Measurements from ENCODE around the gene KCNC3. TPM values are rescaled to one million over a fixed set of nuclear protein-coding genes. Genes with fewer than 3 reads are reported as not detected.
"Not testable (repeated sequence)": the region's sequence is repeated elsewhere in the genome, so short reads cannot be mapped to it uniquely, and the experiment has no call there.

The KCNC3 gene
- polyA plus RNA-seq, 1 donor from 2014 or later, result not detected

DNA sequence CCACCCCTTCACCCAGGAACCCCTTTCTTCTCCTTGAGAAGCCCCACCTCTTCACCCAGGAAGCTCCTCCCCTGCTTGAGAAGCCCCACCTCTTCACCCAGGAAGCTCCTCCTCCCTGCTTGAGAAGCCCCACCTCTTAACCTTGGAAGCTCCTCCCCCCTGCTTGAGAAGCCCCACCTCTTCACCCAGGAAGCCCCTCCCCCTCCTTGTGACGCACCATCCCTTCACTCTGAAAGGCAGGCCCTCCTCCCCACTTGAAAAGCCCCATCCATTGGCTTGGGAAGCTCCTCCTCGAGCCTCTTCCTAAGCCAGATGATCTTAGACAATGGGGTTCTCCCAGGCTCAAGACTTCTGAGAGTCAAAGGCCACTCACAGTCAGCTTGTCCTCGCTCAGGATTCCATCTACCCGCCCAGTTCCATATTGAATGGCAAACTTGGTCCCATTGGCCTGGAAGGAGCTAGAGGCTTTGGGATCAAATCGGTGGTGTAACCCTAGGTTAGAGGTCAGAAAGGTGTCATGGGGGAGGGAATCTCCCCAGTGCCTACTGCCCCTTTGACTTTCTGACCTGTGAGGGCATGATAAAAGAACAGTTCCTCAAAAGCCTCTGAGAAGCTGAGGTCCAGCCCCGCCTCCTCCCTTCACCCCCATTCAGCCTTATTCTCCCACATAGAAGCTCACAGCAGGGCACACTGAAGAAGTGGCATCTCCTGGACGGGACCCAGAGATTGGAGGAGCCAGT is 32.3 kb upstream of the KCNC3 start:
- Mint-ChIP-seq H3K27me3 (no peaks in the 10 kb centered on the region), H3K4me3 (peak overlapping the region in 2 of 4 donors; percentile 44 to 61), H3K27ac (peak overlapping the region in 1 of 3 donors; percentile 88), H3K4me1 (peaks cover 38 to 52% (median 50%) of the 10 kb centered on the region in 3 donors), H3K36me3 (no peaks in the 10 kb centered on the region), H3K9me3 (no peaks in the 10 kb centered on the region)

DNA sequence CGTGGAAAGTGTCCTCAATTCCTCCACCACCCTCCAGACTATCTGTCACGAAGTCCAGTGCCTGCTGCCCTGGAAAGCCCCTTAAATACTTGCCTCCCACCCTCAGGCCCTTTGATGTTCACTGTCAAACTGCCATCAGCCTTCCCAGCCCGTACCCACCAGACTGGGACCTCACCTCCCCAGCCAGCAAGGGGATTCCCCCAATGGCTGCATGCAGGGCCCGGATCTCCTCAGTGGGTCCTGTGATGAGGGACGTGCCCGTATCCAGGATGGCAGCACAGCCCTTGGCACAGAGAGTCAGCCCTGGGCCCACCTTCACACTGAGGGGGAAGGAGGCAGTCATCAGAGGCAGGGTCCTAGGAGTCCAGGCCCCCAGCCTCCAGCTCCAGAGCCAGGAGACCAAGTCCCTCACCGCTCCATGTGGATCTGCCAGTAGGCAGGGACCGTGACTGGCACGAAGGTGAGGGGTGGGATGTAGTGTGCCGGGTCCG is 30.2 kb upstream of the KCNC3 start:
- Mint-ChIP-seq H3K27me3 (no peaks in the 10 kb centered on the region), H3K36me3 (no peaks in the 10 kb centered on the region), H3K4me3 (peak overlapping the region; percentile 2 to 95 (median 91)), H3K9me3 (no peaks in the 10 kb centered on the region), H3K4me1 (peaks cover 24 to 37% (median 37%) of the 10 kb centered on the region in 3 donors), H3K27ac (peak overlapping the region in 2 of 3 donors; percentile 95 to 99)

DNA sequence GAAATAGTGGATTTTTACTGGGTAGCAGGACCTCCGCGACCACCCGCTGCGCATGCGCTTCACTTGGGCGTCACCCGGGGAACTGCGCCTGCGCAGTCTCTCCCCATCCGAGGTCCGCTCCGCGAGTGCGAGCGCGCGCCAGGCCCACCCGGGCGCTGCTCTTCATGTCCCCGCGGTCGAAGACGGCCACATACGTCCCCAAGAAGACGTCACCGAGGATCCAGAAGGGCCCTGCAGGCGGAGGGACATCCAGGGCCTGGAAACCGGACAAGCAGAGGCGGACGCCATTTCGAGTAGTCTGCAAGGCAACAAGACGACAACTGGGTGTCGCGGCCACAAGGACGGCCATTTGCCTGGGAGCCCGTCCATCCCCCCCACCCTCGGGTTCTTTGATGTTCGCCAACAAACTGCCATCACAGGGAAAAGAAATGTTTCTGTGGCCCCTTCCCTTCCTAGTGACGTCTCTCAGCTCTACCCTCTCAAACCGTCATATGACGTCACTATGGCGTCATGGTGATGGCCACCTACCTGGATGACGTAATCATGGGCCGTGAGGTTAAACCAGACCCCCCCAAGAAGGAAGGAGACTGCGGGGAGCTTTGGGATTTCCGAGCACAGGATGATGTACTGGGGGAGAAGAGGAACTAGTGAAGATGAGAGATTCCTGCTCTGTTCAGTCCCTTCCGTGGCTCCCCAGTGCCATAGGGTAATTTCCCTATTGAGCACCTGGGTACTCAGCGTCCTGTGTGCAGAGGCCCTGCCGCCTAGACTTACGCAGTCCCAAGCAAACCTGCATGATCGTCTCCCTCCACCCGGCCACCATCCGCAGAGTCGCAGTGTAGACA is 29.5 kb upstream of the KCNC3 start:
- Mint-ChIP-seq H3K9me3 (no peaks in the 10 kb centered on the region), H3K27me3 (no peaks in the 10 kb centered on the region), H3K4me3 (peak overlapping the region; percentile 89 to 97 (median 94)), H3K36me3 (no peaks in the 10 kb centered on the region), H3K27ac (peak overlapping the region; percentile 92 to 99 (median 95)), H3K4me1 (peaks cover 24 to 37% (median 36%) of the 10 kb centered on the region in 3 donors)

DNA sequence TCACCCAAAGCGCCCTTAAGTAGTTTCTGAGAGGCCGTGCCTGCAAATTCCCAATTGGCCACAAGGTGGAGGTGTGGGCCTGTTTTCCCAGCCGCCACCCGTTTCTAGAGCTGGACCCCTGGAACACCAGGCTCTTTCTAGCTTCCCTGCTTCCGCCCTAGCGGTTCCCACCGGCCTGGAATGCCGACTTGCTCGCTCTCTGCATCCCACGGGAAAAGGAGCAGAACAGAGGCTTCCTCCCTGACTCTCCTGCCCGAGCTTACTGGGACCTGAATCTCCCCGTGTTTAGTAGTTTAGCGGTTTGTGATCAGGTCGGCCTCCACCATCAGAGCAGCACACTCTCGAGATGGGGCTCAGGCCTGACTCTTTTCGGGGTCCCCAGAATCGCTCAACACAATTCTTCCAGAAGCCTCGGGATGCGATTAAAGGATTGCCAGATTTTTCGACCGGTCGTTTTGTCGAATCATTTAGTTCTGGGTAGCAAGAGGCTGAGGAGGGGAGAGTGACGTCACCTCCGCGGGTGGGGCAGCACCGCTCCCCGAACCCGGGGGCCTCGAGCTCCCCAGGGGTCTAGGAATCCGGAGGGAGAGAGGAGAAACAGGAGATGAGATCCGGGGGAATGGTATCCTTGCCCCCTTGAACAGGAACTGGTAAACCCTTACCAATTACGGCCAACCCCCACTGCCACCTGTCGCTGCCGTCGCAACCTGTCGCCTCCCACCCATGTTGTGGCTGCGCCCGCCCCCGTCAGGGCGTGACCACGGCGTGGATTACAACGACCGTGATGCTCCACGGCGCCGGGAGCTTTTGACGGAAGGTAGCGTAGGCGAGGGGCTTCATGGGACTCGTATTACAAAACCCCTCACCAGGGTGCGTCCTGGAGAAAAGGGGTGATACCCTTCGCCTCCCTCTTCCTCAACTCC is 28.3 kb upstream of the KCNC3 start:
- H3K9me3 Mint-ChIP-seq, result no peaks in the 10 kb centered on the region
- H3K27me3 Mint-ChIP-seq, result no peaks in the 10 kb centered on the region
- no peaks in the 10 kb centered on the region for H3K36me3 Mint-ChIP-seq
- H3K27ac Mint-ChIP-seq, result peak overlapping the region; percentile 92 to 99 (median 95)
- peak overlapping the region; percentile 89 to 97 (median 94) for H3K4me3 Mint-ChIP-seq
- H3K4me1 Mint-ChIP-seq, result peaks cover 20 to 32% (median 30%) of the 10 kb centered on the region in 3 donors

DNA sequence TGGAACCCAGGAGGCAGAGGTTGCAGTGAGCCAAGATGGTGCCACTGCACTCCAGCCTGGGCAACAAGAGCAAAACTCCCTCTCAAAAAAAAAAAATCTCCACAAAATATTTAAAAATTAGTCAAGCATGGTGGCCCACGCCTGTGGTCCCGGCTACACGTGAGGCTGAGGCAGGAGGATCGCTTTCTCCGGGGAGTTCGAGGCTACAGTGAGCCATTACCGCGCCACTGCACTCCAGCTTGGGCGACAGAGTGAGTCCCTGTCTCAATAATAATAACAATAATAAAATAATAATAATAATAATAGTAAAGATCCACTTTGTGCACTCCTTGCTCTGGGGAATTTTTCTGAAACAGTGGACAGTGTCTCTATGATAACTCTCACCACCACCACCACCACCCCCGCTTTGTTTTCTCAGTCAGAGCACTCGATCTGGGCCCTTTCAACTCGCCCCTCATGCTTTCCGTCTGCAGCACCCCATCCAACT is 27.6 kb upstream of the KCNC3 start:
- Mint-ChIP-seq H3K36me3 (no peaks in the 10 kb centered on the region), H3K4me1 (peaks cover 18 to 27% (median 23%) of the 10 kb centered on the region in 3 donors), H3K9me3 (no peaks in the 10 kb centered on the region), H3K27me3 (no peaks in the 10 kb centered on the region), H3K4me3 (peak overlapping the region; percentile 89 to 97 (median 94)), H3K27ac (peak overlapping the region in 2 of 3 donors; percentile 92 to 95)

DNA sequence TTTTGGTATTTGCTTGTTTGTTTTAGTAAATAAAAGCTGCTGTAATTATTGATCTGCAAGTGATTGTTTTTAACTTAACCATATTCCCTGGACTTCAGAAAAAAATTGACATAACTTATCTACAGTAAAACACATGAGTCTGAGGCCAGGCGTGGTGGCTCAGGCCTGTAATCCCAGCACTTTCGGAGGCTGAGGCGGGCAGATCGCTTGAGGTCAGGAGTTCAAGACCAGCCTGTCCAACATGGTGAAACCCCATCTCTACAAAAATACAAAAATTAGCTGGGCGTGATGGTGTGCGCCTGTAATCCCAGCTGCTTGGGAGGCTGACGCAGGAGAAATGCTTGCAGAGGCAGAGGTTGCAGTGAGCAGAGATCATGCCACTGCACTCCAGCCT is 24.3 kb upstream of the KCNC3 start:
- H3K27ac Mint-ChIP-seq, H3K27me3 Mint-ChIP-seq, H3K9me3 Mint-ChIP-seq, H3K36me3 Mint-ChIP-seq: not testable (repeated sequence)
- Mint-ChIP-seq H3K4me1 (peaks cover 16 to 27% (median 20%) of the 10 kb centered on the region in 3 donors), H3K4me3 (peak overlapping the region in 1 of 4 donors; percentile 5)

DNA sequence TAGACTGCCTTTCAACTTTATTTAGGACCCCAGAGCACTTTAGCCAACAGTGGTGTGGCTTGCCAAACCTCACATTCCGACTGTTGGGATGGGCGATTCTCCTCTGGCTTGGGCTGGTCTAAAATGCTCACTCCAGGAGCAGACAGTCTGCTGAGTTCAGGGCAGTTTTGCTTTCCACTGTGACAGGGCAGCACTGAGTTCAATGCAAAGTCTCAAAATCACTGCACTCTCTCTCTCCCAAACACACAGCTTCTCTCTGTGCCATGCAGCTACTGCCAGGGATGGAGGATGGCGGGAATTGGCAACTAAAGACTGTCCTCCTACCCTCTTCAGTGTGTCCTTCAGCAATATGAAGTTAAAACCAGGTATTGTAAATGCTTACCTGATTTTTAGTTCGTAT is 23.1 kb upstream of the KCNC3 start:
- H3K36me3 Mint-ChIP-seq, result no peaks in the 10 kb centered on the region
- H3K4me3 Mint-ChIP-seq, result no peak overlapping the region
- peaks cover 13 to 35% (median 24%) of the 10 kb centered on the region in 3 donors for H3K4me1 Mint-ChIP-seq
- no peaks in the 10 kb centered on the region for H3K9me3 Mint-ChIP-seq
- peak overlapping the region in 1 of 3 donors; percentile 49 for H3K27ac Mint-ChIP-seq
- no peaks in the 10 kb centered on the region for H3K27me3 Mint-ChIP-seq

DNA sequence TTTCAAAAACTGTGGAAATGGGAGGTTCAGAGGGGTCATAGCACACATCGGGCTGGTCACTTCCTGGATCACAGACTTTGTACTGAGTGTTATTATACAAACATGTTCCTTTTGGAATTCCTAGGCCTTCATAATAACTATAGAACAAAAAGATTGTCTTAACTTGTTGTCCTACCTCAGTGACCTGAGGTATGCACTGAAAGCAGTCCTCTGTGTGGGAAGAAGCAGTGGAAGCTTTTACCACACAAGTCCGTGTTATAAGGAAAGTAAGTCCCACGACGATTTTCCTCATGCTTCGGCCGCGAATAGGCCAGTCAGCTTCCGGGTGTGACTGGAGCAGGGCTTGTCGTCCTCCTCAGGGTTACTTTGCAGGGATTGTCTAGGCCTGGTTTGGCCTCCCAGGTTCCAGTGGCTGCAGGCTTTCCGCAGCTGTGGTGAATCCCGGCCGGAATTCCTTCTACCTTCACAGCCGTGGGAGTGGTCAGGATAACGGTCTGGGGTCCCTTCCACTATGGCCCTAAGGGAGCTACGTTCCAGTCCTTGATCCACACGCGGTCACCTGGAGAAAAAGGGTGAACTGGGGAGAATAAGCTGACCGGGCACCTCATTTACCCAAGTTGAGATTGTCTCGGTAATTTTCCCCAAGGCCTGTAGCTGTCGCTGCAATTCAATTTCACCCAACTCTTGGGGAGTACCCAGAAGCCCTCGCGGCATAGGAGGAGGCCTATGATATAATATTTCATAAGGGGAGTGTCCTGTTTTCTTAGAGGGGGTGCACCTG is 20.3 kb upstream of the KCNC3 start:
- H3K4me1 Mint-ChIP-seq, result peaks cover 11 to 42% (median 25%) of the 10 kb centered on the region in 3 donors
- no peaks in the 10 kb centered on the region for H3K36me3 Mint-ChIP-seq
- H3K27ac Mint-ChIP-seq, result peak overlapping the region in 2 of 3 donors; percentile 52 to 76

DNA sequence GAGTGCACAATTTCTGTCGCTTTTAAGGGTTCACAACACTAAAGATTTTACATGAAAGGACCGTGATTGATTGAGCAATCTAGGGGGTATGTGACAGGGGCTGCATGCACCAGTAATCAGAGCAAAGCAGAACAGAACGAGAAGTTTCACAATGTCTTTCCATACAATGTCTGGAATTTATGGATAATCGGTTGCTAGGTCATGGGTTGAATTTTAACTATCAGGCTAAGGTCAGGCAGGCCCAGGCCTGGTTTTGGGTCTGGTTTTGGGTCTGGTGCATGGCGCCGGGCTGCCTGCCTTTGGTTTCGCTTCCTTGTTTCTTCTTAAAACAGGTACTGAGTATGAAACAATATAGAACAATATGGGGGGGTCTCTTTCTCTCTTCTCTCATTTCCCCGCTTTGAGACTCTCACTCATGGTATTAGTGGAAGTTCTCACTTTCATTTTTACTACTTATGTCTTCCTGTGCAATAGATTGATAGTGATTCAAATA is 18.0 kb upstream of the KCNC3 start:
- H3K27me3 Mint-ChIP-seq, H3K36me3 Mint-ChIP-seq, H3K9me3 Mint-ChIP-seq: not testable (repeated sequence)
- Mint-ChIP-seq H3K4me3 (peak overlapping the region; percentile 49 to 83 (median 81)), H3K27ac (peak overlapping the region; percentile 76 to 95 (median 90)), H3K4me1 (peaks cover 11 to 46% (median 28%) of the 10 kb centered on the region in 3 donors)

More for the DNA sequence above, 20.3 kb upstream of the KCNC3 start:
- Mint-ChIP-seq H3K9me3 (peaks cover 0 to 1% (median 0%) of the 10 kb centered on the region in 3 donors), H3K27me3 (no peaks in the 10 kb centered on the region), H3K4me3 (peak overlapping the region in 1 of 4 donors; percentile 77)

DNA sequence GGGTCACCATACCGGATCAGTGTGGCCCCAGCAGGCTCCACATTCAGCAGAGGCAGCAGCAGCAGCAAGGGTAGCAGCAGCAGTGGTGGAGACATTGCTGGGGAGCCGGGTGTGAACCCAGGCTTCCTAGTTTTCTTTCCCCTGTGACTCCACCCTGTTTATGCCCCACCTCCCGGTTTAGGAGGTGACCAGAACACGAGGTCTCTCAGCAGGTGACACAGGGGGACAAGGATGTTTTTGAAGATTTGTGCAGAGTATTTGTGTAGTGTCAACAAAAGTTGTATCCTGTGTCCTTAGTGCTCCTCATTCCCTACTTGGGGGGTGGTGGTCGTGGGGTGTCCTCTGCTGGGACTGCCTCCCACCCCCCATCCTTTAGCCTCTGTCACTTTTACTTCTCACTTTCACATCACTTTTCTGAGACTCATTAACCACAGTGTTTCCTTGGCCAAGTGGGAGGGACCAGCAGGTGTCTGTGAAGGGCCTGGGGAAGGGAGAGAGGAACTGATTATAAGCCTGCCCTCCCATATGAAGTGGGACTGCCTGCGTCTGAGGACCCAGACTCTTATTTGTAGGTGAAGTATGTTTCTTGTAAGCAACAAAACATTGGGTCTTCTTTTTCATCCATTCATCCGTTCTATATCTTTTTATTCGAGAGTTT is 15.6 kb upstream of the KCNC3 start:
- H3K36me3 Mint-ChIP-seq, result no peaks in the 10 kb centered on the region
- H3K4me3 Mint-ChIP-seq, result peak overlapping the region; percentile 90 to 97 (median 92)
- peaks cover 0 to 1% (median 0%) of the 10 kb centered on the region in 3 donors for H3K9me3 Mint-ChIP-seq
- peaks cover 24 to 49% (median 35%) of the 10 kb centered on the region in 3 donors for H3K4me1 Mint-ChIP-seq
- peak overlapping the region; percentile 36 to 98 (median 90) for H3K27ac Mint-ChIP-seq
- no peaks in the 10 kb centered on the region for H3K27me3 Mint-ChIP-seq

DNA sequence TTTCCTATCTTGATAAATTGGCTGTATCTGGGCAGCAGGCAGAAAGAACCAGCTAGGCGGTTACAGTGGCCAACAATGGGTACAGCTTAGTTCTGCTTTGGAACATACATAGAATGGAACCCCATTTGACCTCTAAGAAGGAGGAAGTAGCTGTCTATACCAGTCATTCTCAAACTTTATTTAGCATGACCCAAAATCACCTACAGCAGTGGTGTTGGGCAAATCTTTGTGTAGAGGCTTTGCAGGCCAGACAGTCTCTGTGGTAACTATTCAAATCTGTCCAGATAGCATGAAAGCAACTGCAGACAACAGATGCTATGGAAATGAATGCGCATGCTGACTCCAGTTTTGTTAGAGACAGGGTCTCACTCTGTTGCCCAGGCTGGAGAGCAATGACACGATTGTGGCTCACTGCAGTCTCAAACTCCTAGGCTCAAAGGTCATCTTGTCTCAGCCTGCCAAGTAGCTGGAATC is 12.0 kb upstream of the KCNC3 start:
- Mint-ChIP-seq H3K9me3 (no peaks in the 10 kb centered on the region), H3K4me1 (peaks cover 24 to 36% (median 28%) of the 10 kb centered on the region in 3 donors), H3K36me3 (peaks cover 3% of the 10 kb centered on the region), H3K27ac (peak overlapping the region; percentile 75 to 92 (median 85)), H3K27me3 (no peaks in the 10 kb centered on the region), H3K4me3 (peak overlapping the region; percentile 78 to 94 (median 92))

DNA sequence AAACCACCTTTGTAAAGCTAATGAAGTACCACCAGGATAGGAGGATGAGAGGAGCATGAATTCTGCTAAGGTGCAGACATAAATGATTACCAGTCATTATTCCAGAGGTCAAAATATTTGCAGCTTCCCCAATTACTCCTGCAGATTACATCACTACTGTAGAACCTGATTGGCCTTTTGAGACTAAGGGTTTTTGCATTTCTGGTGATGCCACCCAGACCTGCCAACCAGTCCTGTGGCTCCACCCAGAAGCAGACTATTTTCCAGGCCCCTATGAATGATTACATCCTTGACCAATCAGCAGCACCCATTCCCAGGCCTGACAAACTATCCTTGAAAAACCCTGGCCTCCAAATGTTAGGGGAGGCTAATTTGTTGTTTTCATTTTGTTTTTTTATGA is 11.2 kb upstream of the KCNC3 start:
- Mint-ChIP-seq H3K27me3 (no peaks in the 10 kb centered on the region), H3K36me3 (peaks cover 7% of the 10 kb centered on the region), H3K4me1 (peaks cover 31 to 38% (median 36%) of the 10 kb centered on the region in 3 donors), H3K9me3 (no peaks in the 10 kb centered on the region), H3K4me3 (peak overlapping the region; percentile 78 to 94 (median 92)), H3K27ac (peak overlapping the region in 2 of 3 donors; percentile 85)

DNA sequence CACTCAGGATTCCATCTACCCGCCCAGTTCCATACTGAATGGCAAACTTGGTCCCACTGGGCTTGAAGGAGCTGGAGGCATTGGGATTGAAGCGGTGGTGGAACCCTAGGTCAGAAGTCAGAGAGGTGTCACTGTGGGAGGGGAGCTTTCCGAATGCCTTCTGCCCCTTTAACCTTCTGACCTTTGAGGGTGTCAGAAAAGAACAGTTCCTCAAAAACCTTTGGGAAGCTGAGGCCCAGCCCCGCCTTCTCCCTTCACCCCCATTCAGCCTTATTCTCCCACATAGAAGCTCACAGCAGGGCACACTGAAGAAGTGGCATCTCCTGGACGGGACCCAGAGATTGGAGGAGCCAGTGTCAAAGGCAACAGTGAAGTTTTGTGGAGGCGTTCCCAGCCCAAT is 7.9 kb upstream of the KCNC3 start:
- H3K4me1 Mint-ChIP-seq, result peaks cover 39 to 59% (median 52%) of the 10 kb centered on the region in 3 donors
- H3K27me3 Mint-ChIP-seq, H3K36me3 Mint-ChIP-seq, H3K9me3 Mint-ChIP-seq: not testable (repeated sequence)
- H3K4me3 Mint-ChIP-seq, result peak overlapping the region in 3 of 4 donors; percentile 59 to 92 (median 85)
- H3K27ac Mint-ChIP-seq, result peak overlapping the region in 2 of 3 donors; percentile 37 to 91

Data from IgD-negative memory B cell (primary cell).